Immature natural killer cell (primary cell): ENCODE measurements around the gene SLC35B4. TPM values are rescaled to one million over a fixed set of nuclear protein-coding genes. Genes with fewer than 3 reads are reported as not detected.
A peak's percentile ranks its signal among the peaks of the same experiment; 100 is the strongest.

Experiments used
- DNase-seq, 3 donors: peaks; one replicate each; pipeline ENCODE4 v3.0.0; 2022; ENCODE audit warnings: mixed read lengths in 1 of 3
- H3K27ac Mint-ChIP-seq, 6 donors: one replicate each; pipeline ENCODE4 v1.8.0; 2020; ENCODE audit warnings: mixed read lengths in 6 of 6, mild to moderate bottlenecking in 5 of 6, inconsistent platforms in 4 of 6, moderate library complexity in 3 of 6
- H3K27me3 Mint-ChIP-seq, 3 donors: one replicate each; pipeline ENCODE4 v1.8.0; 2020 to 2021; ENCODE audit warnings: low read depth in 3 of 3, mild to moderate bottlenecking in 3 of 3, mixed read lengths in 3 of 3, moderate library complexity in 3 of 3, inconsistent platforms in 1 of 3
- H3K36me3 Mint-ChIP-seq, 3 donors: one replicate each; pipeline ENCODE4 v1.8.0; 2020; ENCODE audit warnings: mixed read lengths in 3 of 3, inconsistent platforms in 2 of 3, mild to moderate bottlenecking in 2 of 3
- H3K4me1 Mint-ChIP-seq, 2 donors: one replicate each; pipeline ENCODE4 v1.8.0; 2020; ENCODE audit warnings: inconsistent platforms in 2 of 2, mild to moderate bottlenecking in 2 of 2, mixed read lengths in 2 of 2, moderate library complexity in 1 of 2
- H3K4me3 Mint-ChIP-seq, 5 donors: one replicate each; pipeline ENCODE4 v1.8.0; 2020; ENCODE audit warnings: mild to moderate bottlenecking in 5 of 5, mixed read lengths in 5 of 5, inconsistent platforms in 3 of 5, moderate library complexity in 3 of 5
- H3K9me3 Mint-ChIP-seq, 6 donors: one replicate each; pipeline ENCODE4 v1.8.0; 2020; ENCODE audit warnings: mild to moderate bottlenecking in 6 of 6, mixed read lengths in 6 of 6, inconsistent platforms in 4 of 6, moderate library complexity in 3 of 6
- polyA plus RNA-seq, 3 donors: library from polyadenylated mRNA; unstranded; fragments of 300-500 nt; fragmentation: Illumina TruSeq; gene quantifications; one replicate each; pipeline ENCODE4 v1.2.3, GENCODE V29; 2021

The SLC35B4 gene, protein sequence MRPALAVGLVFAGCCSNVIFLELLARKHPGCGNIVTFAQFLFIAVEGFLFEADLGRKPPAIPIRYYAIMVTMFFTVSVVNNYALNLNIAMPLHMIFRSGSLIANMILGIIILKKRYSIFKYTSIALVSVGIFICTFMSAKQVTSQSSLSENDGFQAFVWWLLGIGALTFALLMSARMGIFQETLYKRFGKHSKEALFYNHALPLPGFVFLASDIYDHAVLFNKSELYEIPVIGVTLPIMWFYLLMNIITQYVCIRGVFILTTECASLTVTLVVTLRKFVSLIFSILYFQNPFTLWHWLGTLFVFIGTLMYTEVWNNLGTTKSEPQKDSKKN
- polyA plus RNA-seq = 10 to 100 TPM; 18.2 to 35.5 (median 23.5) TPM

GRCh38 chr7:134316539-134317344, at the start of gene SLC35B4:
SLC35B4 (minus strand) TSS chr7:134316930; CDS start chr7:134316751, 179 bp downstream.
- Mint-ChIP-seq H3K4me1 (peaks cover 18 to 22% of the 10 kb centered on the region in 2 donors), H3K4me3 (peak within 1 kb of the TSS; percentile 92 to 95 (median 93)), H3K27me3 (peaks cover 0 to 4% (median 0%) of the 10 kb centered on the region in 3 donors), H3K27ac (peak within 1 kb of the TSS; percentile 52 to 90 (median 74)), H3K9me3 (no peaks in the 10 kb centered on the region), H3K36me3 (peaks cover 0 to 3% (median 0%) of the 10 kb centered on the region in 3 donors)
- DNase-seq = peak; percentile 88 to 91 (median 89)

DNA sequence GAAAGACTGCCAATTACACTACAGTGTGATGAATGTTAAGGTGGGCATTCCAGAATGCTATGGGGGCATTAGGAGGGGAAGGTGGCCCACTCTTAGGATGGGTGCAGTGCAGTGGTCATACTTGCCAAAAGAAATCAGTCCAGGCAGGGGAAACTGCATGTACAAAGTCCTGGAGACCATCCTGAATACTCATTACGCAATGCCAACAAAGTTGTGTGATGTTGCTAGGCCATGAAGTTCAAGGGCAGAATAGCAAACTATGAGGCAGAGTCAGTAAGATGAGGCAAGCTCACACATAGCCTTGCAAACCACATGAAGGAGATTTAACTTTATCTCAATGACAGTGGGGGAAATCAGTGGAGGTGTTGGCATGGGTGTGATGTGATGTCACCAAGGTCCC, 49.8 kb upstream of the SLC35B4 start:
- peaks cover 0 to 2% (median 0%) of the 10 kb centered on the region in 6 donors for H3K9me3 Mint-ChIP-seq
- H3K27me3 Mint-ChIP-seq = peaks cover 6 to 11% (median 9%) of the 10 kb centered on the region in 3 donors
- H3K27ac Mint-ChIP-seq = no peak overlapping the region
- H3K4me1 Mint-ChIP-seq = no peaks in the 10 kb centered on the region
- no peaks in the 10 kb centered on the region for H3K36me3 Mint-ChIP-seq
- H3K4me3 Mint-ChIP-seq = no peak overlapping the region
- DNase-seq = no peak

- peaks cover 0 to 2% (median 0%) of the 10 kb centered on the region in 6 donors for H3K9me3 Mint-ChIP-seq
- DNase-seq = no peak
- no peaks in the 10 kb centered on the region for H3K4me1 Mint-ChIP-seq
- H3K27me3 Mint-ChIP-seq = peaks cover 6 to 12% (median 9%) of the 10 kb centered on the region in 3 donors
- no peaks in the 10 kb centered on the region for H3K36me3 Mint-ChIP-seq
- H3K4me3 Mint-ChIP-seq = no peak overlapping the region
- no peak overlapping the region for H3K27ac Mint-ChIP-seq
Measured at GRCh38 chr7:134365341-134366054, 48.8 kb upstream of the SLC35B4 start.

GRCh38 chr7:134364619-134365037, 47.9 kb upstream of the SLC35B4 start:
- Mint-ChIP-seq H3K4me3 (no peak overlapping the region), H3K4me1 (no peaks in the 10 kb centered on the region), H3K9me3 (no peaks in the 10 kb centered on the region), H3K27ac (no peak overlapping the region), H3K27me3 (peaks cover 6 to 12% (median 9%) of the 10 kb centered on the region in 3 donors), H3K36me3 (no peaks in the 10 kb centered on the region)
- DNase-seq = no peak

GRCh38 chr7:134362587-134363483, 46.1 kb upstream of the SLC35B4 start:
- Mint-ChIP-seq H3K4me3 (no peak overlapping the region), H3K9me3 (no peaks in the 10 kb centered on the region), H3K36me3 (no peaks in the 10 kb centered on the region), H3K27ac (no peak overlapping the region), H3K27me3 (peaks cover 0 to 12% (median 9%) of the 10 kb centered on the region in 3 donors), H3K4me1 (no peaks in the 10 kb centered on the region)
- no peak for DNase-seq

- H3K36me3 Mint-ChIP-seq = no peaks in the 10 kb centered on the region
- H3K27me3 Mint-ChIP-seq = peaks cover 4 to 9% (median 6%) of the 10 kb centered on the region in 3 donors
- H3K4me3 Mint-ChIP-seq = no peak overlapping the region
- no peaks in the 10 kb centered on the region for H3K9me3 Mint-ChIP-seq
- no peak overlapping the region for H3K27ac Mint-ChIP-seq
- no peak for DNase-seq
- H3K4me1 Mint-ChIP-seq = no peaks in the 10 kb centered on the region
Measured at GRCh38 chr7:134359787-134360432, 43.2 kb upstream of the SLC35B4 start.

DNA sequence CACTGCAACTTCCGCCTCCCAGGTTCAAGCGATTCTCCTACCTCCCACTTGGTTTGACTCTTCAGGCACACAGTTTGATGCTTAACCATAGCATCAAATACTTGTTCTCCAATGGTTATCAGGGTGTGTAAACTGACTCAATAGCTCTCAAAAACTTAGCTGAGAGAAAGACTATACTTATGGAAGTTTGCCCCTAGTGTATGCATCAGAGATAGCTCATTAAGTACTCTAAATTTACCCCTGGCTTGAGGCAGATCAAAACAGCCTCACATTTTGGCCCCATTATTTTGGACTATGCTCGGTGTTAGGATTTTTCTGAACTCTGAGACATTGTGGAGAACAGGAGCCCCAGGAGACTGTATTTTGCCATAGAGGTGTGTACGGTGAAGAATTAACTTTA, 40.8 kb upstream of the SLC35B4 start:
- no peak overlapping the region for H3K27ac Mint-ChIP-seq
- peaks cover 4 to 5% (median 4%) of the 10 kb centered on the region in 3 donors for H3K27me3 Mint-ChIP-seq
- H3K36me3 Mint-ChIP-seq = no peaks in the 10 kb centered on the region
- no peaks in the 10 kb centered on the region for H3K4me1 Mint-ChIP-seq
- no peaks in the 10 kb centered on the region for H3K9me3 Mint-ChIP-seq
- H3K4me3 Mint-ChIP-seq = no peak overlapping the region
- no peak for DNase-seq

- DNase-seq = no peak
- H3K36me3 Mint-ChIP-seq = no peaks in the 10 kb centered on the region
- no peak overlapping the region for H3K27ac Mint-ChIP-seq
- H3K4me1 Mint-ChIP-seq = no peaks in the 10 kb centered on the region
- no peak overlapping the region for H3K4me3 Mint-ChIP-seq
- H3K9me3 Mint-ChIP-seq = no peaks in the 10 kb centered on the region
- H3K27me3 Mint-ChIP-seq = peaks cover 4 to 8% (median 4%) of the 10 kb centered on the region in 3 donors
Measured at GRCh38 chr7:134356421-134356936, 39.7 kb upstream of the SLC35B4 start.

GRCh38 chr7:134355927-134356326, 39.2 kb upstream of the SLC35B4 start:
- no peaks in the 10 kb centered on the region for H3K9me3 Mint-ChIP-seq
- no peak overlapping the region for H3K27ac Mint-ChIP-seq
- no peaks in the 10 kb centered on the region for H3K36me3 Mint-ChIP-seq
- H3K4me3 Mint-ChIP-seq = no peak overlapping the region
- DNase-seq = no peak
- no peaks in the 10 kb centered on the region for H3K4me1 Mint-ChIP-seq
- peaks cover 4 to 7% (median 4%) of the 10 kb centered on the region in 3 donors for H3K27me3 Mint-ChIP-seq

- DNase-seq = no peak
- H3K4me3 Mint-ChIP-seq = no peak overlapping the region
- H3K4me1 Mint-ChIP-seq = no peaks in the 10 kb centered on the region
- H3K27ac Mint-ChIP-seq = no peak overlapping the region
- H3K27me3 Mint-ChIP-seq = peaks cover 4 to 7% (median 4%) of the 10 kb centered on the region in 3 donors
- no peaks in the 10 kb centered on the region for H3K9me3 Mint-ChIP-seq
- no peaks in the 10 kb centered on the region for H3K36me3 Mint-ChIP-seq
Measured at GRCh38 chr7:134355004-134355525, 38.3 kb upstream of the SLC35B4 start.

DNA sequence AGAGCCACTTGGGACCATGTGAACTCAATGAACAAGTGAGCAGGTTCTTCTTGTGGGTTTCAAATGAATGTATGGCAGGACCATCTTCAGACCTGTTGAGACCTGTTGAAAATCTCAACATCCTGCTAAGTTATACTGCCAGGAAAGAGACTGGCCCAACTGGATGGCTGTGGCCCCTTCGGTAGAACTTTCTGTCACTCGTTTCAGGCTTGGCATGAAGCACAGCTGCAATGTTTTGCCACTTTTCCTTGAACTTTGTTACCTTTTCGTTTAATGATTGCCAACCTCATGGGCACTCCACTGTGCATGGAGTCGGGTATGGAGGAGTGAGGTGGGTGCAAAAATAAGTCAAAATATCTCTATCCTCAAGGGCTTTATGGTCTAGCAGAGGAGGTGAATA, 36.7 kb upstream of the SLC35B4 start:
- Mint-ChIP-seq H3K27me3 (peaks cover 4 to 7% (median 4%) of the 10 kb centered on the region in 3 donors), H3K4me1 (no peaks in the 10 kb centered on the region), H3K27ac (no peak overlapping the region), H3K9me3 (no peaks in the 10 kb centered on the region), H3K4me3 (no peak overlapping the region), H3K36me3 (no peaks in the 10 kb centered on the region)
- no peak for DNase-seq

DNA sequence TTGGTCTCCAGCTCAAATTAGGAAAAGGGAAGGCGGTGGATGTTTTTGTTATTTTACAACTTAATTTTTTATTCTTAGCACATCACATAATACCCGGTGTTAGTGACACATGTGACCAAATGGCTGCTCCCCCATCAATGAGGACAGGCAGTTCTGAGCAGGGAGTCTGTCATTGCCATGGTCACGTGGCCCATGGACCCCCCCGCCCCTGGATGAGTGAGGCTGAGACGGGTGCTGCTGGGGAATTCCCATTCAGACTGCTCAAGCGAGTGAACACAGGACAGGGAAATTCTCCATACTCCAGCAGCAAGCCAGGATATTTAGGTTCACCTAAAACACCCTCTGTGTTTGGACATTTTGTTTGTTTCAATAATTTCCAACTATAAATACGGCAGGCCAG, 34.7 kb upstream of the SLC35B4 start:
- DNase-seq = no peak
- Mint-ChIP-seq H3K4me1 (no peaks in the 10 kb centered on the region), H3K9me3 (peaks cover 0 to 6% (median 0%) of the 10 kb centered on the region in 6 donors), H3K4me3 (no peak overlapping the region), H3K36me3 (no peaks in the 10 kb centered on the region), H3K27ac (no peak overlapping the region), H3K27me3 (peaks cover 3 to 6% (median 4%) of the 10 kb centered on the region in 3 donors)
